IgD-negative memory B cell (primary cell): ENCODE measurements around the gene TXK. TPM values are rescaled to one million over a fixed set of nuclear protein-coding genes. Genes with fewer than 3 reads are reported as not detected.

ENCODE experiments used
- H3K27ac Mint-ChIP-seq, 3 donors: one replicate each; pipeline ENCODE4 v1.8.0; 2020 to 2022; ENCODE audit warnings: mild to moderate bottlenecking in 3 of 3, mixed read lengths in 3 of 3, moderate library complexity in 1 of 3
- H3K27me3 Mint-ChIP-seq: one replicate; pipeline ENCODE4 v1.8.0; 2021; ENCODE audit warnings: mixed read lengths
- H3K36me3 Mint-ChIP-seq: one replicate; pipeline ENCODE4 v1.8.0; 2020; ENCODE audit warnings: mild to moderate bottlenecking, mixed read lengths
- H3K4me1 Mint-ChIP-seq, 3 donors: one replicate each; pipeline ENCODE4 v1.8.0; 2020 to 2022; ENCODE audit warnings: mixed read lengths in 3 of 3, mild to moderate bottlenecking in 1 of 3
- H3K4me3 Mint-ChIP-seq, 4 donors: one replicate each; pipeline ENCODE4 v1.8.0; 2020 to 2022; ENCODE audit warnings: mild to moderate bottlenecking in 4 of 4, mixed read lengths in 4 of 4, moderate library complexity in 3 of 4
- H3K9me3 Mint-ChIP-seq, 3 donors: one replicate each; pipeline ENCODE4 v1.8.0; 2020 to 2021; ENCODE audit warnings: mixed read lengths in 3 of 3, mild to moderate bottlenecking in 1 of 3
- polyA plus RNA-seq: library from polyadenylated mRNA; unstranded; fragments of 300-500 nt; fragmentation: Illumina TruSeq; gene quantifications from one replicate; pipeline ENCODE4 v1.2.3, GENCODE V29; 2021

Gene TXK
- polyA plus RNA-seq, 1 donor from 2014 or later: 3.4 TPM

- Mint-ChIP-seq H3K9me3 (no peaks in the 10 kb centered on the region), H3K36me3 (no peaks in the 10 kb centered on the region), H3K27me3 (peaks cover 33% of the 10 kb centered on the region), H3K27ac (no peak overlapping the region), H3K4me3 (no peak overlapping the region), H3K4me1 (peaks cover 8 to 44% (median 40%) of the 10 kb centered on the region in 3 donors)
These were observed 94.5 kb downstream of the TXK start for GRCh38 chr4:48039561-48039960.

DNA sequence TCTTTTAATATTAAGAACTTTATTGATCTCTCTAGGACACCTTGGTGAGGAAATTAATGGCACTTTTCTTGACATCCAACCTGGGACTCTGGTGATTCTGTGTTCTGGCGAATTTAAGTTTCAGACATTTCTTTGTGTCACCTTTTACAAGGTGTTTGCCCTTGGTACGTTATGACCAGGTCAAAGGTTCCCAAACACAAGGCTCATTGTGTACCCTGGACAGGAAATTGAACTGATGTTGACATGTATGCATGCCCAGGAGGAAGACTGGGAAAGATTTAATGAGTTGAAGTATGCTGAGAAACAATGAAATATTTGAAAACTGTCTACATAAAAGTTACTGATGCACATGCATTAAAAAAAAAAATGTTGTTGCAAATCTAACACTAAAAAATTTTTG is 95.4 kb downstream of the TXK start:
- Mint-ChIP-seq H3K27me3 (peaks cover 25% of the 10 kb centered on the region), H3K4me3 (no peak overlapping the region), H3K4me1 (peaks cover 10 to 43% (median 40%) of the 10 kb centered on the region in 3 donors), H3K36me3 (no peaks in the 10 kb centered on the region), H3K9me3 (no peaks in the 10 kb centered on the region), H3K27ac (no peak overlapping the region)

GRCh38 chr4:48037117-48037462 is 97.0 kb downstream of the TXK start:
- peak overlapping the region in 2 of 3 donors; percentile 12 to 26 for H3K27ac Mint-ChIP-seq
- peaks cover 10% of the 10 kb centered on the region for H3K27me3 Mint-ChIP-seq
- H3K9me3 Mint-ChIP-seq: no peaks in the 10 kb centered on the region
- H3K36me3 Mint-ChIP-seq: no peaks in the 10 kb centered on the region
- peaks cover 10 to 33% (median 30%) of the 10 kb centered on the region in 3 donors for H3K4me1 Mint-ChIP-seq
- peak overlapping the region in 2 of 4 donors; percentile 72 to 79 for H3K4me3 Mint-ChIP-seq

DNA sequence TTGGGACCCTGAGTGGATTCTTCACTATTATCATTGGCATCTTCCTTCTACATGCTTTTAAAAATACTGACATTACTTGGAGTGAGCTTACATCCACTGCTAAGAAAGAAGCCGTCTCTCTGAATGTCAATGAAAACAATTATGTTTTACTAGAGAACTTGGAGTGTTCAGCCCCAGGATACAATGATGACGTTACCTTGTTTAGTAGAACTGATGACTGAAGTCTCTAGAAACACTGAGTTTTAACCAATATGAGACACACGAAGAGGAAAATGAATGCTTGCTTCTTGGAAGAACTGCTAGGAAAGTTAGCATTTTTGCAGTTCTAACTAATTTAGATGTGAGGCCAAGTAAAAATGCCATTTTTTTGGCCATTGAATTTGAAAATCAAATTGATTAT is 98.1 kb downstream of the TXK start:
- H3K9me3 Mint-ChIP-seq: no peaks in the 10 kb centered on the region
- H3K4me3 Mint-ChIP-seq: no peak overlapping the region
- H3K27ac Mint-ChIP-seq: peak overlapping the region in 1 of 3 donors; percentile 26
- peaks cover 10 to 28% (median 25%) of the 10 kb centered on the region in 3 donors for H3K4me1 Mint-ChIP-seq
- no peaks in the 10 kb centered on the region for H3K36me3 Mint-ChIP-seq
- peaks cover 2% of the 10 kb centered on the region for H3K27me3 Mint-ChIP-seq

DNA sequence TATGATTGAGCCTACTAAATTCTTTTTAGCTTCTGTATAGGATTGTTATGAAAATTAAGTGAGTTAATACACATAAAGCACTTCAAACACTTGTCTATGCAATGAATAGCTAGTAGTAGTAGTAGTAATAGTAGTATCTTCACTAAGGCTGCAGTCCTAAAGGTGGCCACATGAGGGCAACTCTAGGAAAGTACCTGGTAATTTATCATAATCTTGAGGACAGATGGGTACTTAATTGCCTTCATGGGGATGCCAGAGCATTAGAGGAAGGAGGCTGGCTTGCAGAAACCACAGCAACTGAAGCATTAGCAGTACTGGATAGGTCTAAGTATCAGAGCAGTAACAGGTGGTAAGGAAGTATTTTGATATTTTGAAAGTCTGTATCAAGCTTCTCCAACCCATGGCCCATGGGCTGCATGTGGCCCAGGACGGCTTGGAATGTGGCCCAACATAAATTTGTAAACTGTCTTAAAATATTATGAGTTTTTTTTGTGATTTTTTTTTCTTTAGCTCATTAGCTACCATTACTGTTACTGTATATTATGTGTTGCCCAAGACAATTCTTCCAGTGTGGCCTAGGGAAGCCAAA is 100.1 kb downstream of the TXK start:
- no peaks in the 10 kb centered on the region for H3K36me3 Mint-ChIP-seq
- H3K27ac Mint-ChIP-seq: peak overlapping the region in 1 of 3 donors; percentile 71
- peaks cover 2% of the 10 kb centered on the region for H3K27me3 Mint-ChIP-seq
- H3K9me3 Mint-ChIP-seq: no peaks in the 10 kb centered on the region
- H3K4me1 Mint-ChIP-seq: peaks cover 10 to 28% (median 25%) of the 10 kb centered on the region in 3 donors
- no peak overlapping the region for H3K4me3 Mint-ChIP-seq

DNA sequence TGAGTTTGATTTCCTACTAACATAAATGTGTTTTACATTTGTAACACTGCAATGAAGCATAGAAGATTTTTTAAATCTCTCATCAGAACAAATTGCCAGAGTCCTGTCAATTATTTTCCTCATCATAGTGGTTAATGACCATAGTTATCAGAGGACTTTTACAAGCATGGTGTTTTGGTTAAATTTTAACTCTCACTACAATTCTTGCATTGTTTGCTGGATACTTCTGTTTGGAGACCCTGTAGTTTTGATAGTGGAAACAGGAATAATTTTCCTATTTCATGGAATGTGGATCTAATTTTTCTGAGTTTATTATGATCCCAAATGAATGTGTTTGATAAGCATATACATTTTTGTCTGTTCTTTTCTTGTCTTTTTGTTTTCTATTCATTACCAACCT is 100.6 kb downstream of the TXK start:
- Mint-ChIP-seq H3K36me3 (no peaks in the 10 kb centered on the region), H3K4me3 (no peak overlapping the region), H3K27ac (no peak overlapping the region), H3K9me3 (no peaks in the 10 kb centered on the region), H3K4me1 (peaks cover 10 to 33% (median 27%) of the 10 kb centered on the region in 3 donors), H3K27me3 (peaks cover 2% of the 10 kb centered on the region)

GRCh38 chr4:48032721-48033120 is 101.3 kb downstream of the TXK start:
- Mint-ChIP-seq H3K36me3 (no peaks in the 10 kb centered on the region), H3K27ac (no peak overlapping the region), H3K4me1 (peaks cover 10 to 33% (median 29%) of the 10 kb centered on the region in 3 donors), H3K27me3 (peaks cover 2% of the 10 kb centered on the region), H3K4me3 (no peak overlapping the region), H3K9me3 (peaks cover 0 to 2% (median 0%) of the 10 kb centered on the region in 3 donors)

GRCh38 chr4:48031802-48032525 is 102.1 kb downstream of the TXK start:
- no peaks in the 10 kb centered on the region for H3K36me3 Mint-ChIP-seq
- peaks cover under 1% of the 10 kb centered on the region for H3K27me3 Mint-ChIP-seq
- H3K4me3 Mint-ChIP-seq: no peak overlapping the region
- H3K27ac Mint-ChIP-seq: no peak overlapping the region
- peaks cover 0 to 2% (median 0%) of the 10 kb centered on the region in 3 donors for H3K9me3 Mint-ChIP-seq
- H3K4me1 Mint-ChIP-seq: peaks cover 6 to 30% (median 27%) of the 10 kb centered on the region in 3 donors

GRCh38 chr4:48030470-48030869 is 103.6 kb downstream of the TXK start:
- Mint-ChIP-seq H3K9me3 (peaks cover 0 to 2% (median 0%) of the 10 kb centered on the region in 3 donors), H3K4me1 (peaks cover 2 to 19% (median 14%) of the 10 kb centered on the region in 3 donors), H3K36me3 (no peaks in the 10 kb centered on the region), H3K27ac (no peak overlapping the region), H3K4me3 (no peak overlapping the region), H3K27me3 (peaks cover 4% of the 10 kb centered on the region)

DNA sequence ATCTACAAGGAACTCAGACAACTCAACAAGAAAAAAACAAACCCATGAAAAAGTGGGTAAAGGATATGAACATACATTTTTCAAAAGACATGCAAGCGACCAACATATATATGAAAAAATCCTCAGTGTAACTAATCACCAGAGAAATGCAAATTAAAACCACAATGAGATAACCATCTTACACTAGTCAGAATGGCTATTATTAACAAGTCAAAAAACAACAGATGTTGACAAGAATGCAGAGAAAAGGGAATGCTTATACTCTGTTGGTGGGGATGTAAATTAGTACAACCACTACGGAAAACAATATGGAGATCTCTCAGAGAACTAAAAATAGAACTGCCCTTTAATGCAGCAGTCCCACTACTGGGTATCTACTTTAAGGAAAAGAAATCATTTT is 105.4 kb downstream of the TXK start:
- Mint-ChIP-seq H3K36me3 (no peaks in the 10 kb centered on the region), H3K4me1 (peaks cover 0 to 8% (median 6%) of the 10 kb centered on the region in 3 donors)

DNA sequence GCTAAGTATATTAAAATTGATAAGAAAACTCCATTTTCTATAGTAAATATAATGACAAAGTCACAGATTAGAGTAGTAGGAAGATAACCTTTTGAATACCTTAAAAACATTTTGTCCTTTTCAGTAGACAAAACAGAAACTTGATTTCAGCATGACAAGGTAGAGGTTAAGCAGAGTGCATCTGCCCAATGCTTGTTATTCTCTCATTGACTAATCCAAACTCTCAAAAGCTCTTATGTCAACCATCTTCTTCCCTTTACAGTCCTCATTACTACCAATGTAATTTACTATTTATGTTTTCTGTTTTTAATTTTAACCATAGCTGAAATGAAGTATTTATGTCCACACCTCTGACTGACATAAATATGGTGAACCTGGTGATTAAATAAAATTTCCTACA is 106.4 kb downstream of the TXK start:
- Mint-ChIP-seq H3K27ac (no peak overlapping the region), H3K36me3 (no peaks in the 10 kb centered on the region), H3K27me3 (peaks cover 11% of the 10 kb centered on the region), H3K4me1 (peaks cover 0 to 7% (median 4%) of the 10 kb centered on the region in 3 donors), H3K4me3 (no peak overlapping the region), H3K9me3 (peaks cover 0 to 2% (median 0%) of the 10 kb centered on the region in 3 donors)

More for the DNA sequence above, 105.4 kb downstream of the TXK start:
- peaks cover 9% of the 10 kb centered on the region for H3K27me3 Mint-ChIP-seq
- H3K4me3 Mint-ChIP-seq: no peak overlapping the region
- no peak overlapping the region for H3K27ac Mint-ChIP-seq
- peaks cover 0 to 2% (median 0%) of the 10 kb centered on the region in 3 donors for H3K9me3 Mint-ChIP-seq

DNA sequence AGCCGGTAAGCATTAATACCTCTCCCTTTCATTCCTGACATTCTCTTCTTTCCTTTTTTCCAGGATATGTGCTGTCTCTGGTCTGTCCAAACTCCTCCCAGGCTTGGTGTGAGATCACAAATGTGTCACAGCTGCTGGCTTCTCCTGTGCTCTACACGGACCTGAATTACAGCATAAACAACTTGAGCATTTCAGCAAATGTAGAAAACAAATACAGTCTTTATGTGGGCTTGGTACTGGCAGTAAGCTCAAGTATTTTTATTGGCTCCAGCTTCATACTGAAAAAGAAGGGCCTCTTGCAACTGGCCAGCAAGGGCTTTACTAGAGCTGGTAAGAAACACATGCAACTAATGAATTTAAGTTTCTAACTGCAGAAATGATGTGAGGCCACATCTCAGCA is 109.0 kb downstream of the TXK start:
- H3K4me3 Mint-ChIP-seq: no peak overlapping the region
- no peaks in the 10 kb centered on the region for H3K36me3 Mint-ChIP-seq
- peaks cover 1 to 10% (median 6%) of the 10 kb centered on the region in 3 donors for H3K4me1 Mint-ChIP-seq
- no peak overlapping the region for H3K27ac Mint-ChIP-seq
- H3K27me3 Mint-ChIP-seq: peaks cover 17% of the 10 kb centered on the region
- peaks cover 0 to 2% (median 0%) of the 10 kb centered on the region in 3 donors for H3K9me3 Mint-ChIP-seq

DNA sequence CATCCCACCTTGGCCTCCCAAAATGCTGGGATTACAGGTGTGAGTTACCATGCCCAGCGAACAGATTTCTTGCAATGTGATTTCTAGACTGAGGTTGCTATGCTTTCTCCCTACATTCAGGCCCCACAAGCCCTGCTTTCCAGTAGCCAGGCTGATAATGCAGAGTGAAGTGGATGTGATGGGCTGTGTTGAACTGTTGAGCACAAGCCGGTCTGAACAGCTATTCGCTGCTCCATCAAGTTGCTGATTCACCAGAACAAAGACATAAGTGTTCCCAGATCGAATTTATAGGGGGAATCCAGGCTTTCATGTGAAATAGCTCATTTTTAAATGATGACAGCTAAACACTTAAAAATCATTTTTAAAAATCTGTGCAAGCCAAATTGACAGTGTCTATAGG is 109.5 kb downstream of the TXK start:
- no peak overlapping the region for H3K4me3 Mint-ChIP-seq
- no peak overlapping the region for H3K27ac Mint-ChIP-seq
- H3K27me3 Mint-ChIP-seq: peaks cover 17% of the 10 kb centered on the region
- peaks cover 0 to 2% (median 0%) of the 10 kb centered on the region in 3 donors for H3K9me3 Mint-ChIP-seq
- peaks cover 3 to 10% (median 8%) of the 10 kb centered on the region in 3 donors for H3K4me1 Mint-ChIP-seq
- no peaks in the 10 kb centered on the region for H3K36me3 Mint-ChIP-seq

GRCh38 chr4:48022192-48022799 is 111.8 kb downstream of the TXK start:
- Mint-ChIP-seq H3K9me3 (no peaks in the 10 kb centered on the region), H3K27ac (no peak overlapping the region), H3K36me3 (no peaks in the 10 kb centered on the region), H3K4me3 (no peak overlapping the region), H3K27me3 (peaks cover 22% of the 10 kb centered on the region), H3K4me1 (peaks cover 5 to 8% (median 6%) of the 10 kb centered on the region in 3 donors)

DNA sequence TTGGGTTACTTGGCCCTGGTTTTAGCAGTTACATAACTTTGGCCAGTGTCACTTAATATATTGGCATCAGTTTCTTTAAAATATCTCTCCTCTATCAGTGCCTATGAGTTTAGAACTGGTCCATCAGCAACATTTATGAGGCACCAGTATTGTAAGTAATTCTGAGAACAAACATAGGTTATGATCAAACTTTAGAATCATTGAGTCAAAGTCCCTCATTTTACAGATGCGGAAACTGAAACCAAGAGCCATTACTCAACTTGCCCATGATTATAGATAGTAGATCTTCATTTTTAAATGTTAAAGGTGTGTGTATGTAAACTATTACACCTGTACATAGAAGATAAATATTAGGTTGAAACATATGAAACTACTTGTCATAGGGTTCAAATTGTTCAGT is 113.0 kb downstream of the TXK start:
- no peaks in the 10 kb centered on the region for H3K9me3 Mint-ChIP-seq
- H3K4me1 Mint-ChIP-seq: peaks cover 7 to 12% (median 7%) of the 10 kb centered on the region in 3 donors
- H3K27ac Mint-ChIP-seq: no peak overlapping the region
- no peak overlapping the region for H3K4me3 Mint-ChIP-seq
- H3K27me3 Mint-ChIP-seq: peaks cover 23% of the 10 kb centered on the region
- H3K36me3 Mint-ChIP-seq: no peaks in the 10 kb centered on the region
